Muscle layer of colon (tissue), 2 donors: ENCODE data around the gene MST1.

ENCODE experiments used
- H3K27ac ChIP-seq: one replicate; pipeline ENCODE4 v1.7.0; 2013; ENCODE audit warnings: low read depth, mild to moderate bottlenecking, low read length, moderate library complexity
- H3K27me3 ChIP-seq, 2 donors: one replicate each; pipeline ENCODE4 v1.7.0; 2013; ENCODE audit warnings: low read length in 2 of 2, mild to moderate bottlenecking in 2 of 2; ENCODE audit not compliant: insufficient read depth in 2 of 2, control insufficient read depth in 1 of 2
- H3K36me3 ChIP-seq: one replicate; pipeline ENCODE4 v1.7.0; 2013; ENCODE audit warnings: mild to moderate bottlenecking, low read length; ENCODE audit not compliant: insufficient read depth
- H3K4me1 ChIP-seq: one replicate; pipeline ENCODE4 v1.7.0; 2013; ENCODE audit warnings: mild to moderate bottlenecking, low read length; ENCODE audit not compliant: insufficient read depth
- H3K4me3 ChIP-seq, 2 donors: one replicate each; pipeline ENCODE4 v1.7.0; 2013; ENCODE audit warnings: low read length in 2 of 2, low read depth in 1 of 2, mild to moderate bottlenecking in 1 of 2, moderate library complexity in 1 of 2
- H3K9ac ChIP-seq: one replicate; pipeline ENCODE4 v1.7.0; 2013; ENCODE audit warnings: low read length
- H3K9me3 ChIP-seq: one replicate; pipeline ENCODE4 v1.7.0; 2013; ENCODE audit warnings: mild to moderate bottlenecking, low read length
- donor health status: abdominal sarcoma.
- donor health status: Adenocarcinoma of cecum.

The MST1 gene

DNA sequence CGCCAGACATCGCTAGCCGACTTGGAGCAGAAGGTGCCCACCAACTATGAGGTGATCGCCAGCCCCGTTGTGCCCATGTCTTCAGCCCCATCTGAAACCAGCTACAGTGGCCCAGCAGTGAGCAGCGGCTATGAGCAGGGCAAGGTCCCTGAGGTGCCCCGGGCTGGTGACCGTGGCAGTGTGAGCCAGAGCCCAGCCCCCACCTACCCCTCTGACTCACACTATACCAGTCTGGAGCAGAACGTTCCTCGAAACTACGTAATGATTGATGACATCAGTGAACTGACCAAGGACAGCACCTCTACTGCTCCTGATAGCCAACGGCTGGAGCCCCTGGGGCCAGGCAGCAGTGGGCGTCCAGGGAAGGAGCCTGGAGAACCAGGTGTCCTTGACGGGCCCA is 28.0 kb downstream of the MST1 start:
- no peak overlapping the region for H3K9ac ChIP-seq
- no peaks in the 10 kb centered on the region for H3K9me3 ChIP-seq
- H3K4me3 ChIP-seq: no peak overlapping the region
- H3K27ac ChIP-seq: no peak overlapping the region
- H3K4me1 ChIP-seq: no peaks in the 10 kb centered on the region
- H3K27me3 ChIP-seq: peaks cover 0 to 28% of the 10 kb centered on the region in 2 donors
- no peaks in the 10 kb centered on the region for H3K36me3 ChIP-seq

DNA sequence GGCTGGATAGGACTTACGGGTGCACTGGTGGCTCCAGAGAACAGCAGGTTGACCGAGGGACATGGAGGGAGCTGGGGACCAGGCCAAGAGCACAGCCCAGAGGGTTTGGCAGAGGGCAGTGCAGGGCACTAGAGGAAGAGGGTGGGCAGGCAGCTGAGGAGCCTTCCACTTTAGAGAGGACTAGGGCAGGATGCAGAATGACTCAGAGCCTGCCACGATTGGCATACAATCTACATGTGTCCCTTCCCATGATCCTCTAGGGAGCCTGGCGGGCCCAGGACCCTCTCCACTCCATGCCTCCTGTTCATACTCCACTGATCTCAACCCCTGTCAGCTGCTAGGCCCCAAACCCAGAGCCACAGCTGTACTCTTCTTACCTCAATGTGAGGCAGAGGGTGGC is 29.5 kb downstream of the MST1 start:
- no peaks in the 10 kb centered on the region for H3K36me3 ChIP-seq
- no peaks in the 10 kb centered on the region for H3K4me1 ChIP-seq
- H3K9ac ChIP-seq: no peak overlapping the region
- H3K27me3 ChIP-seq: peaks cover 0 to 13% of the 10 kb centered on the region in 2 donors
- no peaks in the 10 kb centered on the region for H3K9me3 ChIP-seq
- H3K4me3 ChIP-seq: no peak overlapping the region
- H3K27ac ChIP-seq: no peak overlapping the region

DNA sequence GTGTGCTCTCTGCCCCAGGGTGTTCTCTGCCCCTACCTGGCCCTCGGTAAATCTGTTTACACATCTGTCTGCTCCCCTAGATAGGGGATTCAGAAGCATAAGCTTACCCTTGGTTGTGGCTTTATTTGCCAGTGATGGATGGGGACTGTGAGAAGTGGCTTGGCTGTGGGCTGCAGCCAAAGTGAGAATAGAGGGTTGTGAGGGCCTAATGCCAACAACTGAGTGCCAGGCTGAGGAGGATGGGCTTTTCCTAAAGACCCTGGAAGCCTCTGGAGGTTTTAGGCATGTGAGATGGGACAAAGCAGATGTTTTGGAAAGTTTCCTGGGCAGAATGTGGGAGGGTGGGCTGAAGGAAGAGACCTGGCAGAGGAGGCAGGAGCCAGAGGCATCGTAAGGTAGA is 30.6 kb downstream of the MST1 start:
- Histone ChIP-seq H3K9me3 (no peaks in the 10 kb centered on the region), H3K27ac (no peak overlapping the region), H3K36me3 (no peaks in the 10 kb centered on the region), H3K4me3 (no peak overlapping the region), H3K4me1 (no peaks in the 10 kb centered on the region), H3K27me3 (peaks cover 0 to 13% of the 10 kb centered on the region in 2 donors), H3K9ac (no peak overlapping the region)

DNA sequence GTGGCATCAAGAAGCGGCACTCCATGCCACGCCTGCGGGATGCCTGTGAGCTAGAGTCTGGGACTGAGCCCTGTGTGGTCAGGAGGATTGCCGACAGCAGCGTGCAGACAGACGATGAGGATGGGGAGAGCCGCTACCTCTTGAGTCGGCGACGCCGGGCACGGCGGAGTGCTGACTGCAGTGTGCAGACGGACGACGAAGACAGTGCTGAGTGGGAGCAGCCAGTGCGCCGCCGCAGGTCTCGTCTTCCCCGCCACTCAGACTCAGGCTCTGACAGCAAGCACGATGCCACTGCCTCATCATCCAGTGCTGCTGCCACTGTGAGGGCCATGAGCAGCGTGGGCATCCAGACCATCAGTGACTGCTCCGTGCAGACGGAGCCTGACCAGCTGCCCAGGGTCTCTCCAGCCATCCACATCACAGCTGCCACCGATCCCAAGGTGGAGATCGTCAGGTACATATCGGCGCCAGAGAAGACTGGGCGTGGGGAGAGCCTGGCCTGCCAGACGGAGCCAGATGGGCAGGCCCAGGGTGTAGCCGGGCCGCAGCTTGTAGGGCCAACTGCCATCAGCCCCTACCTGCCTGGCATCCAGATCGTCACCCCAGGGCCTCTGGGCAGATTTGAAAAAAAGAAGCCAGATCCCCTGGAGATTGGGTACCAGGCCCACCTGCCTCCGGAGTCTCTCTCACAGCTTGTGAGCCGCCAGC is 31.9 kb downstream of the MST1 start:
- H3K4me1 ChIP-seq: no peaks in the 10 kb centered on the region
- H3K27me3 ChIP-seq: peaks cover 0 to 4% of the 10 kb centered on the region in 2 donors
- H3K9me3 ChIP-seq: no peaks in the 10 kb centered on the region
- no peak overlapping the region for H3K9ac ChIP-seq
- H3K4me3 ChIP-seq: no peak overlapping the region
- no peak overlapping the region for H3K27ac ChIP-seq
- H3K36me3 ChIP-seq: no peaks in the 10 kb centered on the region

DNA sequence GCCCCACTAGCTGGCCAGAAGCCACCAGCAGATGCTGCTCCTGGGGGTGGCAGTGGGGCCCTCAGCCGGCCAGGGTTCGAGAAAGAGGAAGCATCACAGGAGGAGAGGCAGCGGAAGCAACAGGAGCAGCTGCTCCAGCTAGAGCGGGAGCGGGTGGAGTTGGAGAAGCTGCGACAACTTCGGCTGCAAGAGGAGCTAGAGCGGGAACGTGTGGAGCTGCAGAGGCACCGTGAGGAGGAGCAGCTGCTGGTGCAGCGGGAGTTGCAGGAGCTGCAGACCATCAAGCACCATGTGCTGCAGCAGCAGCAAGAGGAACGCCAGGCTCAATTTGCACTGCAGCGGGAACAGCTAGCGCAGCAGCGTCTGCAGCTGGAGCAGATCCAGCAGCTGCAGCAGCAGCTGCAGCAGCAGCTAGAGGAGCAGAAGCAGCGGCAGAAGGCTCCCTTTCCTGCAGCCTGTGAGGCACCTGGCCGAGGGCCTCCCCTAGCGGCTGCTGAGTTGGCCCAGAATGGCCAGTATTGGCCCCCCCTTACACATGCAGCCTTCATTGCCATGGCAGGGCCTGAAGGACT is 32.6 kb downstream of the MST1 start:
- Histone ChIP-seq H3K4me3 (no peak overlapping the region), H3K36me3 (no peaks in the 10 kb centered on the region), H3K9ac (no peak overlapping the region), H3K27me3 (peaks cover 0 to 4% of the 10 kb centered on the region in 2 donors), H3K9me3 (no peaks in the 10 kb centered on the region), H3K27ac (no peak overlapping the region), H3K4me1 (no peaks in the 10 kb centered on the region)

DNA sequence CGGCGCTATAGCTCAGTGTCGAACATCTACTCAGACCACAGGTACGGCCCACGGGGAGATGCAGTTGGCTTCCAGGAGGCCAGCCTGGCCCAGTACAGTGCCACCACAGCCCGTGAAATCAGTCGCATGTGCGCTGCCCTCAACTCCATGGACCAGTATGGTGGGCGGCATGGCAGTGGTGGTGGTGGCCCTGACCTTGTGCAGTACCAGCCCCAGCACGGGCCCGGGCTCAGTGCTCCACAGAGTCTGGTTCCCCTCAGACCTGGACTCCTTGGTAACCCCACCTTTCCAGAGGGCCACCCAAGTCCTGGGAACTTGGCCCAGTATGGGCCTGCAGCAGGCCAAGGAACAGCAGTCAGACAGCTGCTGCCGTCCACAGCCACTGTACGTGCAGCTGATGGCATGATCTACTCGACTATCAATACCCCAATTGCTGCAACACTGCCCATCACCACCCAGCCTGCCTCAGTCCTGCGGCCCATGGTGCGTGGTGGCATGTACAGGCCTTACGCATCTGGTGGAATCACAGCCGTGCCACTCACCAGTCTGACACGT is 33.5 kb downstream of the MST1 start:
- no peak overlapping the region for H3K4me3 ChIP-seq
- no peak overlapping the region for H3K27ac ChIP-seq
- H3K4me1 ChIP-seq: no peaks in the 10 kb centered on the region
- no peaks in the 10 kb centered on the region for H3K9me3 ChIP-seq
- no peaks in the 10 kb centered on the region for H3K36me3 ChIP-seq
- H3K27me3 ChIP-seq: peaks cover 0 to 4% of the 10 kb centered on the region in 2 donors
- H3K9ac ChIP-seq: no peak overlapping the region

DNA sequence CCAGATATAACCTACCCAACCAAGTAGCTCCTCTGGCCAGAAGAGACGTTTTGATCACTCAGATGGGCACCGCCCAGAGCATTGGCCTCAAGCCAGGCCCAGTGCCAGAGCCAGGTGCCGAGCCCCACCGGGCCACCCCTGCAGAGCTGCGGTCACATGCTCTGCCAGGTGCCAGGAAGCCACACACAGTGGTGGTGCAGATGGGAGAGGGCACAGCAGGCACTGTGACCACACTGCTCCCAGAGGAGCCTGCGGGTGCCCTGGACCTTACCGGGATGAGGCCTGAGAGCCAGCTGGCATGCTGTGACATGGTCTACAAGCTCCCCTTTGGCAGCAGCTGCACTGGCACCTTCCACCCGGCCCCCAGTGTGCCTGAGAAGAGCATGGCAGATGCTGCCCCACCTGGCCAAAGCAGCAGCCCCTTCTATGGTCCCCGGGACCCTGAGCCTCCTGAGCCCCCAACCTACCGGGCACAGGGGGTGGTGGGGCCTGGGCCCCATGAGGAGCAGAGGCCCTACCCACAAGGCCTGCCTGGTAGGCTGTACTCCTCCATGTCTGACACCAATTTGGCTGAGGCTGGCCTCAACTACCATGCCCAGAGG is 34.2 kb downstream of the MST1 start:
- no peak overlapping the region for H3K9ac ChIP-seq
- no peaks in the 10 kb centered on the region for H3K36me3 ChIP-seq
- H3K27ac ChIP-seq: no peak overlapping the region
- no peak overlapping the region for H3K4me3 ChIP-seq
- no peaks in the 10 kb centered on the region for H3K9me3 ChIP-seq
- H3K4me1 ChIP-seq: no peaks in the 10 kb centered on the region
- H3K27me3 ChIP-seq: peaks cover 0 to 4% of the 10 kb centered on the region in 2 donors

DNA sequence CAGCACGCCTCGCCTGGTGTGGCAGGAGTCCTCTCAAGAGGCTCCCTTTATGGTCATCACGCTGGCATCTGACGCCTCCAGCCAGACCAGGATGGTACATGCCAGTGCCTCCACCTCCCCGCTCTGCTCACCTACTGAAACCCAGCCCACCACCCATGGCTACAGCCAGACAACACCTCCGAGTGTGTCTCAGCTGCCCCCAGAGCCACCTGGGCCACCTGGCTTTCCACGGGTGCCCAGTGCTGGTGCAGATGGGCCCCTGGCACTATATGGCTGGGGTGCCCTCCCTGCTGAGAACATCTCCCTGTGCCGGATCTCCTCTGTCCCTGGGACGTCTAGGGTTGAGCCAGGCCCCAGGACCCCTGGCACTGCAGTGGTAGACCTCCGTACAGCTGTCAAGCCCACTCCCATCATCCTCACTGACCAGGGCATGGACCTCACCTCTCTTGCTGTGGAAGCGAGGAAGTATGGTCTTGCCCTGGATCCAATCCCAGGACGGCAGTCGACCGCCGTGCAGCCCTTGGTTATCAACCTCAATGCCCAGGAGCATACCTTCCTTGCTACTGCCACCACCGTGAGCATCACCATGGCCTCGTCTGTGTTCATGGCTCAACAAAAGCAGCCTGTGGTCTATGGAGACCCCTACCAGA is 35.0 kb downstream of the MST1 start:
- H3K4me3 ChIP-seq: no peak overlapping the region
- no peak overlapping the region for H3K9ac ChIP-seq
- H3K36me3 ChIP-seq: no peaks in the 10 kb centered on the region
- H3K4me1 ChIP-seq: no peaks in the 10 kb centered on the region
- H3K27me3 ChIP-seq: peaks cover 0 to 4% of the 10 kb centered on the region in 2 donors
- no peaks in the 10 kb centered on the region for H3K9me3 ChIP-seq
- no peak overlapping the region for H3K27ac ChIP-seq

DNA sequence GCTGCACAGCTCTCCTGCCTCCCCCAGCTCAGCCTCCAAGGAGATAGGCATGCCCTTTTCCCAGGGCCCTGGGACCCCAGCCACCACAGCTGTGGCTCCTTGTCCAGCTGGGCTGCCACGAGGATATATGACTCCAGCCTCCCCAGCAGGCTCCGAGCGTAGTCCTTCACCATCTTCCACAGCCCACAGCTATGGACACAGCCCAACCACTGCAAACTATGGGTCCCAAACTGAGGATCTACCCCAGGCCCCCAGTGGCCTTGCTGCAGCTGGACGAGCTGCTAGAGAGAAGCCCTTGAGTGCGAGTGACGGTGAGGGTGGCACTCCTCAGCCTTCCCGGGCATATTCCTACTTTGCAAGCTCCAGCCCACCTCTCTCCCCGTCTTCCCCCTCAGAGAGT is 35.7 kb downstream of the MST1 start:
- no peaks in the 10 kb centered on the region for H3K4me1 ChIP-seq
- no peaks in the 10 kb centered on the region for H3K9me3 ChIP-seq
- H3K27me3 ChIP-seq: peaks cover 0 to 4% of the 10 kb centered on the region in 2 donors
- H3K9ac ChIP-seq: no peak overlapping the region
- no peak overlapping the region for H3K4me3 ChIP-seq
- no peak overlapping the region for H3K27ac ChIP-seq
- no peaks in the 10 kb centered on the region for H3K36me3 ChIP-seq

DNA sequence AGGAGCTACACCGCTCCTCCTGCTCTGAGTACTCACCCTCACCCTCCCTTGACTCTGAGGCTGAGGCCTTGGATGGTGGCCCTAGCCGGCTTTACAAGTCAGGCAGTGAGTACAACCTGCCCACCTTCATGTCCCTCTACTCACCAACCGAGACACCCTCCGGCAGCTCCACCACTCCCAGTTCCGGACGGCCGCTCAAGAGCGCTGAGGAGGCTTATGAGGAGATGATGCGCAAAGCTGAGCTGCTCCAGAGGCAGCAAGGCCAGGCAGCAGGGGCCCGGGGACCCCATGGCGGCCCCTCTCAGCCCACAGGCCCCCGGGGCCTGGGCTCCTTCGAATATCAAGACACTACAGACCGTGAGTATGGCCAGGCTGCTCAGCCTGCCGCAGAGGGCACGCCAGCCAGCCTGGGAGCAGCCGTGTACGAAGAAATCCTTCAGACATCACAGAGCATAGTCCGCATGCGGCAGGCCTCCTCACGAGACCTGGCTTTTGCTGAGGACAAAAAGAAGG is 36.3 kb downstream of the MST1 start:
- Histone ChIP-seq H3K9me3 (no peaks in the 10 kb centered on the region), H3K4me3 (no peak overlapping the region), H3K4me1 (no peaks in the 10 kb centered on the region), H3K9ac (no peak overlapping the region), H3K27ac (no peak overlapping the region), H3K27me3 (peaks cover 0 to 4% of the 10 kb centered on the region in 2 donors), H3K36me3 (no peaks in the 10 kb centered on the region)

DNA sequence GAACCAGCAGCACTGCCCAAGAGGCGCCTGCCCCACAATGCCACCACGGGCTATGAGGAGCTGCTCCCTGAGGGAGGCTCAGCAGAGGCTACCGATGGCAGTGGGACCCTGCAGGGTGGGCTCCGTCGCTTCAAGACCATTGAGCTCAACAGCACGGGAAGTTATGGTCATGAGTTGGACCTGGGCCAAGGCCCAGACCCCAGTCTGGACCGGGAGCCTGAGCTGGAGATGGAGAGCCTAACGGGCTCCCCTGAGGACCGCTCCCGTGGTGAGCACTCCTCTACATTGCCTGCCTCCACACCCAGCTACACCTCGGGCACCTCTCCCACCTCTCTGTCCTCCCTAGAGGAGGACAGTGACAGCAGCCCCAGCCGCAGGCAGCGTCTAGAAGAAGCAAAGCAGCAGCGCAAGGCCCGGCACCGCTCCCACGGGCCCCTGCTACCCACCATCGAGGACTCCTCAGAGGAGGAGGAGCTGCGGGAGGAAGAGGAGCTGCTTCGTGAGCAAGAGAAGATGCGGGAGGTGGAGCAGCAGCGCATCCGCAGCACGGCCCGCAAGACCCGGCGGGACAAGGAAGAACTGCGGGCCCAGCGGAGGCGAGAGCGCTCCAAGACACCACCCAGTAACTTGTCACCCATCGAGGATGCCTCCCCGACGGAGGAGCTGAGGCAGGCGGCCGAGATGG is 36.9 kb downstream of the MST1 start:
- Histone ChIP-seq H3K4me3 (no peak overlapping the region), H3K36me3 (no peaks in the 10 kb centered on the region), H3K9me3 (no peaks in the 10 kb centered on the region), H3K27me3 (peaks cover 0 to 4% of the 10 kb centered on the region in 2 donors), H3K9ac (no peak overlapping the region), H3K4me1 (no peaks in the 10 kb centered on the region), H3K27ac (no peak overlapping the region)
